ENCODE data around the gene CRP. TPM values are rescaled to one million over a fixed set of nuclear protein-coding genes. Genes with fewer than 3 reads are reported as not detected.
"Not testable (repeated sequence)": the region's sequence is repeated elsewhere in the genome, so short reads cannot be mapped to it uniquely, and the experiment has no call there.

The CRP gene
- total RNA-seq, 1 experiment from 2014 or later, result not detected

GRCh38 chr1:159700312-159700711, 14.1 kb downstream of the CRP start:
- no peak for DNase-seq (ENCODE audit: low spot score)

- no peak for DNase-seq (ENCODE audit: low spot score)
Measured at GRCh38 chr1:159699653-159700052, 14.7 kb downstream of the CRP start.

- DNase-seq (ENCODE audit: low spot score), result no peak
Measured at GRCh38 chr1:159699246-159699645, 15.1 kb downstream of the CRP start.

DNA sequence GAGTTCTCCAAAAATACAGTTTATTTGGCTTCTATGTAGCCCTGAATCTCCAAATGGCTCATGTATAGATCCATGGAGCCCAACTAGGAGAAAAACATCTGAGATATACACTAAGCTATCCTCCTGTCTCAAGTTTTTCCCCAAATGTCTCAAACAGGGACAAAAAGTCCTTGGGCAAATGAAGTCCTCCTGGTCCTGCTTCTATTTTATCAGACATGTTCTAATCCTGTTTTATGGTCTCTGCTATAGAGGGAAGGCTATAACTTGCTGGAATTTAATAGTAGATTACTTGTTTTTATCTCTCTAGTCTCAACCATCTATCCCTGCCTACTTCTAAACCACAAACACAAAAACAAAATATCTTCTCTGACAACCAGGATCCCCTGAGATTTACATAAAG, 26.9 kb downstream of the CRP start:
- no peak for DNase-seq (ENCODE audit: low spot score)

GRCh38 chr1:159686599-159687299, 27.6 kb downstream of the CRP start:
- DNase-seq (ENCODE audit: low spot score), result no peak

DNA sequence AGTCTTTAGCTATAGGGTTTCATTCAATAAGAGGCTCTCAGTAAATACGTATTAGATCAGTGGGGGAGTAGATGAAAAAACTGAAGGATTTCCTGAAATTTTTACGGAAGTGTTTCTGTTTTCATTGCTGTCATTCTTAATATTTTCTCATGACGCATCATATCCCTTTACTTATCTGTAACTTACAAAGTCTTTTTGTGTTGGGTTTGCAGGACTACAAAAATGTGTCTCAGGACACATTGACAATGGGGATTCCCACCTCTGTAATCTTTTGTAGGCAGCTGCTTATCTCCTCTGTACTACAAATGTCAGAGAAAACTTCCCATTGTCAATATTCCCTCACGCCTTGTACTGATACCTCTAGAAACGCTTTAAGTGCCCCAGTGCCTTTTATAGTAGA, 35.5 kb downstream of the CRP start:
- DNase-seq (ENCODE audit: low spot score), result no peak

DNA sequence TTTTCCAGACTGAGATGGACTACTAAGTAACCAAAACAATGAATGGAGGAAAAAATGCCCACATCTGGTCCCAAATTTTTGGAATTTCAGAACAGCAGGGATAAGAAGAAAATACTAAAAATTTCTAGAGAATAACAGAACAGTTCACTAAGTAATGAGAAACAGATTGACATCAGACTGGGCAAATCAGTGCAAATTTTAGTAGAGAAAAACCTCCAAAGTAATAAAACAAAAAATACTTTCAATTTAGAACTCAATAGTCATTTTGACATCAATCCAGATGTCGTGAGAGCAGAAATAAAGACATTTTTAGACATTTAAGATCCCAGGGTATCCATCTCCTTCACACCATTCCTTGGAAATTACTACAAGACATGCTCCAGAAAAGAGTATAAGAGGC, 39.3 kb downstream of the CRP start:
- DNase-seq (ENCODE audit: low spot score), result no peak

- DNase-seq (ENCODE audit: low spot score), result not testable (repeated sequence)
Measured at GRCh38 chr1:159672390-159672789, 42.0 kb downstream of the CRP start.

DNA sequence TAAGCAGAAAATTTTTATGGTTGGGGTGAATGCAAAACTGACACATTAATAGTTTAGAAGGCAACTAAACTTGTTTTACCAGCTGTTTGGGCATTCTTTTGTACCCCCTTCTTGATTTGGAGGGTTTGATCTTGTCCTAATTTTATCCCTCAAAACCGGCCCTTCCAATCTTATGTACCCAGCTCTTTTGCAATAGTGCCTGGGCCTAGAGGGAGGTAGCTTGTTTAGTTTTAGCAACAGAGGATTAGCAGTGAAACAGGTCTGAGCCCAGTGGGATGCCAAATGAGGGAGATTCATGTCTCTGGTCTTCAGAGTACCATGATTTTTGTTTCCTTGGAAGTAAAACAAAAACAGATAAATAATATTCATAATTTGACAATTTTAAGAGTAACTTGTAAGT, 45.1 kb downstream of the CRP start:
- no peak for DNase-seq (ENCODE audit: low spot score)

DNA sequence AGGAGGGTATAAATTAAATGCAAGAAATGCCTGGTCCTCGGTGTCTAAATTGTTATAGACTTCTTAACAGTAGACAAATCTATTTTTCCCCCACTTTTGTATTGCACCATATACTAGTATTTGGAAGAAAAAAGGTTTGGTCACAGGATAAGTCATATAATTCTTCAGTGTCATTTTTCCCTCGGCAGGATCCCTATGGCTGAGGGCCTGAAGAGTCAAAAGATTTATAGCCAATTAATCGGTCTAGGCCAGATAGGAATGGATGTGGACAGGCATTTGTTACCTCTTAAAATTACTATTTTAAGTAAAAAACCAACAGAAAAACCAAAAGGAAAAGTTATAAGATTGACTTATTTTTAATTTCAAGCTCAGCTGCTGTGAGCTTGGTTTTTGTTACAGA, 45.6 kb downstream of the CRP start:
- DNase-seq (ENCODE audit: low spot score), result no peak

- no peak for DNase-seq (ENCODE audit: low spot score)
Measured at GRCh38 chr1:159664247-159664646, 50.1 kb downstream of the CRP start.

DNA sequence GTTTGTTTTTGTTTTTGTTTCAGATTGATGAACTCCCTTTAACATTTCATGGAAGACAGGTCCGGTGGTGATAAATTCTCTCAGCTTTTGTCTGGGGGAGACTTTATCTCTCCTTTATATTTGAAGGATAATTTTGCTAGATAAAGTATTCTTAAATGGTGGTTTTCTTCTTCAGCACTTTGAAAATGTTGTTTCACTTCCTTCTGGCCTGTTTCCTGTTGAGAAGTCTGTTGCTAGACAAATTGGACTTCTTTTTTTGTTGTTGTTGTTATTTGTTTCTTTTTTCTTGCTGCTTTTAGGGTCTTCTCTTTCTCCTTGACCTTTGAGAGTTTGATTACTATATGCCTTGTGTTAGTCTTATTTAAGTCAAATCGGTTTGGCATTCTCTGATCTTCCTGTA, 50.8 kb downstream of the CRP start:
- DNase-seq (ENCODE audit: low spot score), result no peak

Other genes with a start within 250 kb of the CRP start
- not detected in 2 replicates for gene OR10J5, start 178.6 kb downstream of the CRP start, total RNA-seq (2014; rRNA removed; shearing (Covaris generic))
- gene APCS, start 126.8 kb downstream of the CRP start, total RNA-seq (2014; rRNA removed; shearing (Covaris generic)), result not detected in 2 replicates
- 97.5 and 108 TPM in 2 replicates for gene DUSP23, start 66.4 kb upstream of the CRP start, total RNA-seq (2014; rRNA removed; shearing (Covaris generic))
- not detected in 2 replicates for gene FCRL6, start 87.8 kb upstream of the CRP start, total RNA-seq (2014; rRNA removed; shearing (Covaris generic))
- gene SLAMF8, start 112.3 kb upstream of the CRP start, total RNA-seq (2014; rRNA removed; shearing (Covaris generic)), result not detected in 2 replicates
- gene VSIG8, start 148.1 kb upstream of the CRP start, total RNA-seq (2014; rRNA removed; shearing (Covaris generic)), result 0.13 and 0.44 TPM in 2 replicates
- 0.76 TPM in 1 of 2 replicates, not detected in the other for gene CFAP45, start 185.6 kb upstream of the CRP start, total RNA-seq (2014; rRNA removed; shearing (Covaris generic))
- gene TAGLN2, start 210.9 kb upstream of the CRP start, total RNA-seq (2014; rRNA removed; shearing (Covaris generic)), result 778 and 828 TPM in 2 replicates
- gene IGSF9, start 231.0 kb upstream of the CRP start, total RNA-seq (2014; rRNA removed; shearing (Covaris generic)), result 5.9 and 6.5 TPM in 2 replicates
- not detected in 2 replicates for gene SLAMF9, start 239.6 kb upstream of the CRP start, total RNA-seq (2014; rRNA removed; shearing (Covaris generic))

Data from HT-29 (cell line).